A549 (cell line): ENCODE data around the gene OR4B1. TPM values are rescaled to one million over a fixed set of nuclear protein-coding genes. Genes with fewer than 3 reads are reported as not detected.

ENCODE experiments used
- ATAC-seq, 2 experiments: fragments of 200-7000 bp in 1 of 2; fragments of >200 bp in 1 of 2; cut with Nextera tagmentation in 1 of 2; cut with Tn5 transposase in 1 of 2; 3 replicates each; pipeline versions ENCODE4 v1.8.0 to v1.9.1; 2018 to 2020; ENCODE audit warnings: mild to moderate bottlenecking in 1 of 2, moderate library complexity in 1 of 2
- CTCF ChIA-PET: fragments of 300-600 bp; sonication (Branson Sonifier 250); formaldehyde crosslinking; extraction: SDS; loops from one replicate; lab custom pipeline; 2021; ENCODE audit warnings: antibody characterized with exemption, inconsistent platforms; lab: Yijun Ruan, JAX
- POLR2A ChIA-PET: fragments of 350-600 bp; formaldehyde crosslinking; extraction: SDS; loops from one replicate; lab custom pipeline; 2021; ENCODE audit warnings: antibody characterized with exemption, inconsistent platforms; lab: Yijun Ruan, JAX
- DNase-seq, 2 experiments: peaks; one replicate each; pipeline versions ENCODE4 v3.0.0 to v3.0.0-alpha.2; 2011 to 2016; ENCODE audit warnings: low read depth in 1 of 2, low spot score in 1 of 2
- FAIRE-seq: peaks from 2 replicates; lab custom pipeline; 2011; peaks lifted over from hg19 to GRCh38; lab: Jason Lieb, UNC
- H3K27ac ChIP-seq, 2 experiments: fragments of >200 bp; sonication (Bioruptor Twin); formaldehyde crosslinking; 3 replicates each; pipeline ENCODE4 v1.5.1; 2016 to 2017
- H3K4me1 ChIP-seq: fragments of >200 bp; sonication (Bioruptor Twin); formaldehyde crosslinking; 3 replicates; pipeline ENCODE4 v1.6.1; 2016
- H3K4me2 ChIP-seq: fragments of >200 bp; sonication (Bioruptor Twin); formaldehyde crosslinking; 3 replicates; pipeline ENCODE4 v1.6.1; 2016
- H3K4me3 ChIP-seq: fragments of >200 bp; sonication (Bioruptor Twin); formaldehyde crosslinking; 3 replicates; pipeline ENCODE4 v1.5.1; 2016
- H3K9me3 ChIP-seq: fragments of >200 bp; sonication (Bioruptor Twin); formaldehyde crosslinking; 3 replicates; pipeline ENCODE4 v1.6.1; 2016
- BHLHE40 ChIP-seq: IDR thresholded peaks from 2 replicates; pipeline ENCODE4 v1.6.1; 2012; ENCODE audit warnings: low read depth, low read length, inconsistent platforms
- CBX2 ChIP-seq: fragments of 200-600 bp; sonication (generic); IDR thresholded peaks from 2 replicates; pipeline ENCODE4 v1.6.1; 2016; ENCODE audit warnings: low read depth, mild to moderate bottlenecking, borderline replicate concordance
- CHD2 ChIP-seq: fragments of 150-350 bp; IDR thresholded peaks from 2 replicates; pipeline ENCODE4 v1.6.1; 2014; ENCODE audit warnings: low read length; ENCODE audit not compliant: partially characterized antibody
- EP300 ChIP-seq, 2 experiments: fragments of >200 bp; sonication (Bioruptor Twin); formaldehyde crosslinking; IDR thresholded peaks; 2 replicates in 1 of 2; 3 replicates in 1 of 2; pipeline ENCODE4 v1.6.1; 2016 to 2017
- FOSB ChIP-seq: fragments of 250-450 bp; sonication (Bioruptor Pico); IDR thresholded peaks from 2 replicates; pipeline ENCODE4 v1.5.0; 2020; ENCODE audit warnings: mild to moderate bottlenecking, moderate library complexity
- HES2 ChIP-seq: fragments of >200 bp; sonication (Bioruptor Twin); formaldehyde crosslinking; IDR thresholded peaks from 2 replicates; pipeline ENCODE4 v1.6.1; 2016
- HOXB13 ChIP-seq: fragments of 250-450 bp; sonication (Bioruptor Pico); IDR thresholded peaks from 2 replicates; pipeline ENCODE4 v1.5.0; 2020; ENCODE audit warnings: low read depth, mild to moderate bottlenecking, moderate library complexity
- HOXB5 ChIP-seq: fragments of 250-450 bp; sonication (Bioruptor Pico); IDR thresholded peaks from 2 replicates; pipeline ENCODE4 v1.5.0; 2020; ENCODE audit warnings: mild to moderate bottlenecking, moderate library complexity
- JUNB ChIP-seq: fragments of >200 bp; sonication (Bioruptor Twin); formaldehyde crosslinking; IDR thresholded peaks from 2 replicates; pipeline ENCODE4 v1.6.1; 2016
- MAFK ChIP-seq: fragments of 450-650 bp; IDR thresholded peaks from 2 replicates; pipeline ENCODE4 v1.6.1; 2014; ENCODE audit not compliant: partially characterized antibody
- MAZ ChIP-seq: fragments of 150-350 bp; IDR thresholded peaks from 2 replicates; pipeline ENCODE4 v1.6.1; 2014; ENCODE audit warnings: antibody characterized with exemption, low read depth, low read length, borderline replicate concordance
- NPAS2 ChIP-seq: fragments of 250-450 bp; sonication (Bioruptor Pico); IDR thresholded peaks from 2 replicates; pipeline ENCODE4 v1.8.0; 2022; ENCODE audit warnings: mild to moderate bottlenecking, moderate library complexity, borderline replicate concordance
- NR3C1 ChIP-seq: fragments of >200 bp; sonication (Bioruptor Twin); formaldehyde crosslinking; IDR thresholded peaks from 3 replicates; pipeline ENCODE4 v1.6.1; 2017
- PHF8 ChIP-seq: fragments of 200-600 bp; sonication (generic); IDR thresholded peaks from 2 replicates; pipeline ENCODE4 v1.6.1; 2016; ENCODE audit warnings: low read depth, mild to moderate bottlenecking, antibody characterized with exemption, moderate library complexity, borderline replicate concordance
- POLR2AphosphoS2 ChIP-seq: conservative IDR thresholded peaks from 2 replicates; pipeline ENCODE4 v1.6.1; 2012; ENCODE audit warnings: low read length, improper control_type of control experiment, inconsistent platforms
- RARB ChIP-seq: fragments of 250-450 bp; sonication (Bioruptor Pico); IDR thresholded peaks from 2 replicates; pipeline ENCODE4 v1.8.0; 2021; ENCODE audit warnings: mild to moderate bottlenecking, moderate library complexity
- RNF2 ChIP-seq: fragments of 200-600 bp; sonication (generic); IDR thresholded peaks from 2 replicates; pipeline ENCODE4 v1.6.1; 2016; ENCODE audit warnings: low read depth, mild to moderate bottlenecking, antibody characterized with exemption, moderate library complexity, borderline replicate concordance
- SMC3 ChIP-seq: fragments of >200 bp; sonication (Bioruptor Twin); formaldehyde crosslinking; IDR thresholded peaks from 3 replicates; pipeline ENCODE4 v1.6.1; 2018; ENCODE audit warnings: inconsistent platforms
- SREBF2 ChIP-seq: fragments of 450-650 bp; IDR thresholded peaks from 2 replicates; pipeline ENCODE4 v1.6.1; 2014; ENCODE audit warnings: mild to moderate bottlenecking, moderate library complexity
- TFCP2L1 ChIP-seq: fragments of 250-450 bp; sonication (Bioruptor Pico); IDR thresholded peaks from 2 replicates; pipeline ENCODE4 v1.5.0; 2021; ENCODE audit warnings: mild to moderate bottlenecking
- TP53 ChIP-seq: fragments of 250-450 bp; sonication (Bioruptor Pico); IDR thresholded peaks from 2 replicates; pipeline ENCODE4 v1.5.0; 2021; ENCODE audit warnings: mild to moderate bottlenecking, moderate library complexity
- ZC3H11A ChIP-seq: fragments of 450-650 bp; IDR thresholded peaks from 2 replicates; pipeline ENCODE4 v1.6.1; 2014; ENCODE audit warnings: antibody characterized with exemption, mild to moderate bottlenecking
- ZNF302 ChIP-seq: fragments of 250-450 bp; sonication (Bioruptor Pico); IDR thresholded peaks from 2 replicates; pipeline ENCODE4 v1.9.0; 2021; ENCODE audit warnings: inconsistent platforms, mild to moderate bottlenecking, moderate library complexity
- WGBS: methylation state at CpG from one replicate; pipeline ENCODE4 v1.1.6; 2017; ENCODE audit errors: missing lambda C conversion rate; 5-methylcytosine and 5-hydroxymethylcytosine counted together
- polyA plus RNA-seq, 4 experiments: library from polyadenylated mRNA; depleted of rRNA in 3 of 4; stranded (reverse); fragments of >200 nt; fragmentation: RNase III in 1 of 4; extraction: RNeasy Plus Mini Kit Qiagen cat#74134 plus additional on column Dnase treatment in 1 of 4; gene quantifications; 2 replicates in 3 of 4; 3 replicates in 1 of 4; pipeline ENCODE4 v1.2.3, GENCODE V29; 2011 to 2017
- TF ChIP-seq, protein P1 (sequence below): fragments of 250-450 bp; sonication (Bioruptor Pico); IDR thresholded peaks from 2 replicates; pipeline ENCODE4 v1.5.0; 2021; ENCODE audit warnings: mild to moderate bottlenecking, moderate library complexity, borderline replicate concordance
- TF ChIP-seq, protein P2 (sequence below): fragments of >200 bp; sonication (Bioruptor Twin); formaldehyde crosslinking; IDR thresholded peaks from 3 replicates; pipeline ENCODE4 v1.5.1; 2016
- TF ChIP-seq, protein P3 (sequence below): fragments of 200-600 bp; sonication (generic); IDR thresholded peaks from 2 replicates; pipeline ENCODE4 v1.6.1; 2016; ENCODE audit warnings: antibody characterized with exemption, mild to moderate bottlenecking, moderate library complexity
- TF ChIP-seq, protein P4 (sequence below): IDR thresholded peaks from 2 replicates; pipeline ENCODE4 v1.6.1; 2012

Gene OR4B1
- polyA plus RNA-seq, 2 of the 4 experiments (the other 2 are of a cell fraction) = not detected

DNA sequence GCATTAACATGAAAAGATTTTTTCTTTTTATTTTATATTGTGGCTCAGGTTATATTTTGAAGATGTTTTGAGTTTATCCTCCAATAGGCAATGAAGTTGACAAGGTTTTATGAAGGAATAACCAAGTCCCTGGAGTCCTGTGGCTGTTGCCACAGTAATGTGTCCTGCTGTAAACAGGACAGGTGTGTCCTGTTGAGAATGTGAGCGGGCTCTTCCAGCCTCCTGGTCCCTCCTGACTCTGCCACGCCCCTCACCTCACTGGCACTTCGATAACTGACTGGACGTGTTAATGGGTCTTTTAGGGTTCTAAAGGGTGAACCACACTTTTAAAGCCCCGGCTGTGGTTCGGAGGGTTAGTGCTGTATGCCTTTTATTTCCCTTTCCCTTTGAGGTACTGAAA, 47.8 kb upstream of the OR4B1 start:
- Histone ChIP-seq H3K4me2 (no peak overlapping the region), H3K4me3 (no peak overlapping the region), H3K4me1 (peaks cover 34% of the 10 kb centered on the region; the same call in 2 of the 3 replicates), H3K27ac (no peak overlapping the region)
- ATAC-seq = no peak
- no peak for DNase-seq
- POLR2A ChIA-PET = no interaction called here
- 95% methylated on average over 6 of the region's 6 CpGs for WGBS
- TF ChIP-seq, protein P1, sequence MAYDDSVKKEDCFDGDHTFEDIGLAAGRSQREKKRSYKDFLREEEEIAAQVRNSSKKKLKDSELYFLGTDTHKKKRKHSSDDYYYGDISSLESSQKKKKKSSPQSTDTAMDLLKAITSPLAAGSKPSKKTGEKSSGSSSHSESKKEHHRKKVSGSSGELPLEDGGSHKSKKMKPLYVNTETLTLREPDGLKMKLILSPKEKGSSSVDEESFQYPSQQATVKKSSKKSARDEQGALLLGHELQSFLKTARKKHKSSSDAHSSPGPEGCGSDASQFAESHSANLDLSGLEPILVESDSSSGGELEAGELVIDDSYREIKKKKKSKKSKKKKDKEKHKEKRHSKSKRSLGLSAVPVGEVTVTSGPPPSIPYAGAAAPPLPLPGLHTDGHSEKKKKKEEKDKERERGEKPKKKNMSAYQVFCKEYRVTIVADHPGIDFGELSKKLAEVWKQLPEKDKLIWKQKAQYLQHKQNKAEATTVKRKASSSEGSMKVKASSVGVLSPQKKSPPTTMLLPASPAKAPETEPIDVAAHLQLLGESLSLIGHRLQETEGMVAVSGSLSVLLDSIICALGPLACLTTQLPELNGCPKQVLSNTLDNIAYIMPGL (CRISPR knock-in tag) = no peak
- no peak for TF ChIP-seq SREBF2
- no peak for TF ChIP-seq HOXB5 (CRISPR knock-in tag)
- no peak for TF ChIP-seq FOSB (CRISPR knock-in tag)
- TF ChIP-seq CBX2 = no peak
- TF ChIP-seq, protein P2, sequence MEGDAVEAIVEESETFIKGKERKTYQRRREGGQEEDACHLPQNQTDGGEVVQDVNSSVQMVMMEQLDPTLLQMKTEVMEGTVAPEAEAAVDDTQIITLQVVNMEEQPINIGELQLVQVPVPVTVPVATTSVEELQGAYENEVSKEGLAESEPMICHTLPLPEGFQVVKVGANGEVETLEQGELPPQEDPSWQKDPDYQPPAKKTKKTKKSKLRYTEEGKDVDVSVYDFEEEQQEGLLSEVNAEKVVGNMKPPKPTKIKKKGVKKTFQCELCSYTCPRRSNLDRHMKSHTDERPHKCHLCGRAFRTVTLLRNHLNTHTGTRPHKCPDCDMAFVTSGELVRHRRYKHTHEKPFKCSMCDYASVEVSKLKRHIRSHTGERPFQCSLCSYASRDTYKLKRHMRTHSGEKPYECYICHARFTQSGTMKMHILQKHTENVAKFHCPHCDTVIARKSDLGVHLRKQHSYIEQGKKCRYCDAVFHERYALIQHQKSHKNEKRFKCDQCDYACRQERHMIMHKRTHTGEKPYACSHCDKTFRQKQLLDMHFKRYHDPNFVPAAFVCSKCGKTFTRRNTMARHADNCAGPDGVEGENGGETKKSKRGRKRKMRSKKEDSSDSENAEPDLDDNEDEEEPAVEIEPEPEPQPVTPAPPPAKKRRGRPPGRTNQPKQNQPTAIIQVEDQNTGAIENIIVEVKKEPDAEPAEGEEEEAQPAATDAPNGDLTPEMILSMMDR = no peak
- TF ChIP-seq ZNF302 (CRISPR knock-in tag) = no peak
- TF ChIP-seq ZC3H11A = no peak
- no peak for TF ChIP-seq MAFK
- no peak for TF ChIP-seq JUNB
- TF ChIP-seq MAZ = no peak
- no peak for TF ChIP-seq POLR2AphosphoS2
- no peak for TF ChIP-seq HOXB13 (CRISPR knock-in tag)
- TF ChIP-seq NR3C1 = no peak
- TF ChIP-seq, protein P3, sequence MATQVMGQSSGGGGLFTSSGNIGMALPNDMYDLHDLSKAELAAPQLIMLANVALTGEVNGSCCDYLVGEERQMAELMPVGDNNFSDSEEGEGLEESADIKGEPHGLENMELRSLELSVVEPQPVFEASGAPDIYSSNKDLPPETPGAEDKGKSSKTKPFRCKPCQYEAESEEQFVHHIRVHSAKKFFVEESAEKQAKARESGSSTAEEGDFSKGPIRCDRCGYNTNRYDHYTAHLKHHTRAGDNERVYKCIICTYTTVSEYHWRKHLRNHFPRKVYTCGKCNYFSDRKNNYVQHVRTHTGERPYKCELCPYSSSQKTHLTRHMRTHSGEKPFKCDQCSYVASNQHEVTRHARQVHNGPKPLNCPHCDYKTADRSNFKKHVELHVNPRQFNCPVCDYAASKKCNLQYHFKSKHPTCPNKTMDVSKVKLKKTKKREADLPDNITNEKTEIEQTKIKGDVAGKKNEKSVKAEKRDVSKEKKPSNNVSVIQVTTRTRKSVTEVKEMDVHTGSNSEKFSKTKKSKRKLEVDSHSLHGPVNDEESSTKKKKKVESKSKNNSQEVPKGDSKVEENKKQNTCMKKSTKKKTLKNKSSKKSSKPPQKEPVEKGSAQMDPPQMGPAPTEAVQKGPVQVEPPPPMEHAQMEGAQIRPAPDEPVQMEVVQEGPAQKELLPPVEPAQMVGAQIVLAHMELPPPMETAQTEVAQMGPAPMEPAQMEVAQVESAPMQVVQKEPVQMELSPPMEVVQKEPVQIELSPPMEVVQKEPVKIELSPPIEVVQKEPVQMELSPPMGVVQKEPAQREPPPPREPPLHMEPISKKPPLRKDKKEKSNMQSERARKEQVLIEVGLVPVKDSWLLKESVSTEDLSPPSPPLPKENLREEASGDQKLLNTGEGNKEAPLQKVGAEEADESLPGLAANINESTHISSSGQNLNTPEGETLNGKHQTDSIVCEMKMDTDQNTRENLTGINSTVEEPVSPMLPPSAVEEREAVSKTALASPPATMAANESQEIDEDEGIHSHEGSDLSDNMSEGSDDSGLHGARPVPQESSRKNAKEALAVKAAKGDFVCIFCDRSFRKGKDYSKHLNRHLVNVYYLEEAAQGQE = no peak
- no peak for TF ChIP-seq EP300 (IDR thresholded peaks at IDR 0.05)
- no peak for TF ChIP-seq TP53
- TF ChIP-seq, all 56 proteins: peak for 0
- CTCF ChIA-PET = interaction anchor here (0.7 kb wide), 1 partner anchor 139 kb away, joined by 3 read pairs; no protein-coding TSS in a partner anchor
- FAIRE-seq = no peak
- no peaks in the 10 kb centered on the region for H3K9me3 ChIP-seq

DNA sequence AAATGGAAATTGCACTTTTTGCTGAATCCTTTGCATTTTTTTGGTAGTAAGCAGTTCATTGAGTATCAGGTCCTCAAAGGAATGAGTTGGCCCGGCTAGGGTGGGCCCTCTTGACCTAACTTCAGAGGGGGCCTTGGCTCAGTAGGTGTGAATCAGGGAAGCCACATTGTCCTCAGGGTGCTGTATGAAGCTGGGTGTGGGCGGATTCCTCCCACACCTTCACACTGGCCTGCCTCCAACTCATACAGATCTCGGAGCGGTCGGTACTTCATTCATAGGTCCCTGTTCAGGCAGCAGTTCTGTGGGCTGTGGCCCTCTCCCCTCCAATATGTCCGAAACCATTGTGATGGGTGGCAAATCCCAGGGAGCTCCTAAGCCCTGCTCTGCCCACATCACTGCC, 47.4 kb upstream of the OR4B1 start:
- no peak overlapping the region for H3K4me2 ChIP-seq
- no peak overlapping the region for H3K27ac ChIP-seq
- no peaks in the 10 kb centered on the region for H3K9me3 ChIP-seq
- 94% methylated on average over 6 of the region's 6 CpGs for WGBS
- TF ChIP-seq SMC3 = no peak
- no peak for TF ChIP-seq TFCP2L1
- no peak for TF ChIP-seq HES2
- no peak for TF ChIP-seq BHLHE40
- TF ChIP-seq NPAS2 = no peak
- no peak for TF ChIP-seq CHD2
- TF ChIP-seq, protein P4, sequence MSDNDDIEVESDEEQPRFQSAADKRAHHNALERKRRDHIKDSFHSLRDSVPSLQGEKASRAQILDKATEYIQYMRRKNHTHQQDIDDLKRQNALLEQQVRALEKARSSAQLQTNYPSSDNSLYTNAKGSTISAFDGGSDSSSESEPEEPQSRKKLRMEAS = no peak
- TF ChIP-seq MAZ = no peak
- no peak for TF ChIP-seq EP300 (IDR thresholded peaks at IDR 0.05)
- no peak for TF ChIP-seq PHF8
- TF ChIP-seq RNF2 = no peak
- TF ChIP-seq POLR2AphosphoS2 = no peak
- TF ChIP-seq RARB (CRISPR knock-in tag) = no peak
- POLR2A ChIA-PET = no interaction called here
- H3K4me3 ChIP-seq = no peak overlapping the region
- CTCF ChIA-PET = interaction anchor here (0.7 kb wide), 1 partner anchor 139 kb away, joined by 3 read pairs; no protein-coding TSS in a partner anchor
- no peak for DNase-seq
- peaks cover 33% of the 10 kb centered on the region; the same call in 2 of the 3 replicates for H3K4me1 ChIP-seq
- no peak for ATAC-seq
- FAIRE-seq = no peak
